ENCODE data around the gene PLA2G2F.

Gene PLA2G2F

DNA sequence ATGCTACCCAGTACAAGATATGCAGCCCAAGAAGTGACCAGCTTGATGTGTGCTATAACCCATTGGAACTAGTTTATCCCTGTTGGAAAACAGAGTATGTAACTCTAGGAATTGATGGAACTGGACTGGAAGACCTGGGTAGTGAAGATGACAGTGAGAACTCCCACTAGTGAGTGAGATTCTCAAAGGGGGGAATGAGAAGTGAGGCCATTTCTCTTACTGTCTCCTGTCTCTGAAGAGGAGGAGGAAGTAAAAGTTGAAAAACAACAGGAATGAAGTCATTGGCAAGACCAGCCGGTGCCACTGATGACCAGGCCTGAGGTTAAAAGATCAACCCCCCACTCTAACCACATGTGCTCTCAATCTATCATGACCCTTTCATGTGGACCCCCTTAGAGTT is 20.9 kb downstream of the PLA2G2F start:
- TF ChIP-seq POLR2A (IDR thresholded peaks at IDR 0.05; ENCODE audit: low read depth, low read length): no peak
- no peak for DNase-seq (ENCODE audit: insufficient read length, low spot score)
- FAIRE-seq: no peak

GRCh38 chr1:20164694-20165202 is 25.6 kb downstream of the PLA2G2F start:
- DNase-seq (ENCODE audit: insufficient read length, low spot score) (no peak), FAIRE-seq (no peak)
- no peak for TF ChIP-seq POLR2A (IDR thresholded peaks at IDR 0.05; ENCODE audit: low read depth, low read length)

DNA sequence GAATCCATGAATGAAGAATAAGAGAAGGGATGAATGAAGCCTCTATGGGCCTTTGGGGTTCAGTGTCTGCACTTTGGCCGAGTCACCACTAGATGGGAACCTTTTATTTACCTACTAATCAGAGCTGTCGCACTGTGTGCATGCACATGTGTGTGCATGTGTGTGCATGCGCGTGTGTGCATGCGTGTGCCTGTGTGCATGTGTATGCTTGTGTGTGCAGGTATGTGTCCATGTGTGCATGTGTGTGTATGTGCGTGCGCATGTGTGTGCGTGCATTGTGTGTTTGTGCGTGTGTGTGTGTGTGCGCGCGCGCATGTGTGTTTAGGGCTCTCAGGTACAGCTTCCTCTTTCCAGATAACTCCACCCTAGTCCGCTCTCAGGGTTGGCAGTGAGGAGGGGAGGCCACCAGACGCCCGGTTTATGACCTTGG is 26.4 kb downstream of the PLA2G2F start:
- no peak for TF ChIP-seq POLR2A (IDR thresholded peaks at IDR 0.05; ENCODE audit: low read depth, low read length)
- DNase-seq (ENCODE audit: insufficient read length, low spot score): no peak
- no peak for FAIRE-seq

DNA sequence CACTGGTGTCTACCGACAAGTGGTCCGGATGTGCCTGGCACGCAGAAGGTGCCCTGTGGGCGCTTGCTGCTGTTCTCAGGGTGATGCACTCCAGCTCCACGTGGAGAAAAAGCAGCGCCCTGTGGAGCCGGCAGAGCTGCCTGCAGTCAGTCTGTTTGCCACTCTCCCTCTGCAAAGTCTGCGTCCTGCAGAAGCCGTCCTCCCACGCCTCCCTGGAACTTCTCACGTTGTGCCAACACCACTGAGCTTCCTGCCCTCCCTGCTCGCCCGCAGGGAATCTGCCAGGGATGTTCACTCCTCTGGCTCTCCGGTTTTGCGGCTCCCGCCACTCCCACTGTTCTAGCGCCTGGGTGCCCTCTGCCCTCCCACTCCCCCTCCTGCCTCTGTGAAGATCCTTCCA is 26.9 kb downstream of the PLA2G2F start:
- no peak for TF ChIP-seq POLR2A (IDR thresholded peaks at IDR 0.05; ENCODE audit: low read depth, low read length)
- FAIRE-seq (no peak), DNase-seq (ENCODE audit: insufficient read length, low spot score) (no peak)

- no peak for FAIRE-seq
- DNase-seq (ENCODE audit: insufficient read length, low spot score): no peak
- TF ChIP-seq POLR2A (IDR thresholded peaks at IDR 0.05; ENCODE audit: low read depth, low read length): no peak
Observed at GRCh38 chr1:20167126-20167525, 28.0 kb downstream of the PLA2G2F start.

DNA sequence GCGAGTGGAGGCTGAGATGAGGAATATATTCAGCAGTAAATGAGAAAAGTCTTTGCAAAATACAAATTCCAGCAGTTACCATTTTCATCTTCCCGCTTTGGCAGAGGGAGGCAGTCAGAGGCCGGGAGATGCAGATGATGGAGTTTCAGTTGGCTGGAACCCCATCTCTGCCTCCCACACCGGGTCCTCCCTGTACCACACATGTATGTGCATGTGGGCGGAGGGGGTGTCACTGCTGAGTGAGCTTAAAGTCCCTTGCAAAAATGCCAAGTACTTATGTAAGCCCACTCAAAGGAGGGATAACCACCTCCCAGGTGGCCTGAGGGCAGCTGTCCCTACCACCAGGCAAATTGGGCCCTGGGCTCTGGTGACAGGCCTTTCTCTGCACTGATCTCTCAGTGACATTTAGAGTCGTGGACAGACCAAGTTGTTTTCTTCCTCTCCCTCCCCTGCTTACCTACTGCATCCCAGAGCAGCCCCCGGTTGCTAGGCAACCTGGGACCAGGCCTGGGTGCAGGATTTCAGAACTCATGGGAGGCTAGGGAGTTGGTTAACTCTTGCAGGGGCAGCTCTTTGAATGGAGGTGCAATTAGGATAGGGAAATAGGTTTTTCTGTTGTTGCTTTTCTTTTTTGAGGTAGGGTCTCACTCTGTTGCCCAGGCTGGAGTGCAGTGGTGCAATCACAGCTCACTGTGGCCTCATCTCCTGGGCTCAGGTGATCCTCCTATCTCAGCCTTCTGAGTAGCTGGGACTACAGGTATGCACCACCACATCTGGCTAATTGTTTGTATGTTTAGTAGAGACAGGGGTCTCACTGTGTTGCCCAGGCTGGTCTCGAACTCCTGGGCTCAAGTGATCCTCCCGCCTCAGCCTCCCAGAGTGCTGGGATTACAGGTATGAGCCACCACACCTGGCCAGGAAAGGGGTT is 29.7 kb downstream of the PLA2G2F start:
- no peak for FAIRE-seq
- DNase-seq (ENCODE audit: insufficient read length, low spot score): no peak
- TF ChIP-seq POLR2A (IDR thresholded peaks at IDR 0.05; ENCODE audit: low read depth, low read length): no peak

DNA sequence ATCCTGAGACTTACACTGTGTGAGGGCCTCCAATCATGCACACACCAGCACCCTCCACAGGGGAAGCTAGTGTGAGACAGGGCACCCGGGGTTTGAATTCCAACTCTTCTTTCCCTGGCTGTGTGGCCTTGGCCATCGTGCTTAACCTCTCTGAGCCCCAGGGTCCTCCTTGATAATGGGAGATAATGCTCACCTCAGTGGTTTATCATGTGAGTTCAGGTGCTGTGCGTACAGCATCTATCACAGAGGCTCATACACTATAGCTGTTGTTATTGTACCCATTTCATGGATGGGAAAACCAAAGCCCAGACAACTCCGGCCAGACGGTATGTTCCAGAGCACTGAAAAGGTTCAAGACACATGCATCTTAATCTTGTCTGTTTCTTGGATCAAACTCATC is 30.8 kb downstream of the PLA2G2F start:
- DNase-seq (ENCODE audit: insufficient read length, low spot score) (no peak), FAIRE-seq (no peak)
- no peak for TF ChIP-seq POLR2A (IDR thresholded peaks at IDR 0.05; ENCODE audit: low read depth, low read length)

DNA sequence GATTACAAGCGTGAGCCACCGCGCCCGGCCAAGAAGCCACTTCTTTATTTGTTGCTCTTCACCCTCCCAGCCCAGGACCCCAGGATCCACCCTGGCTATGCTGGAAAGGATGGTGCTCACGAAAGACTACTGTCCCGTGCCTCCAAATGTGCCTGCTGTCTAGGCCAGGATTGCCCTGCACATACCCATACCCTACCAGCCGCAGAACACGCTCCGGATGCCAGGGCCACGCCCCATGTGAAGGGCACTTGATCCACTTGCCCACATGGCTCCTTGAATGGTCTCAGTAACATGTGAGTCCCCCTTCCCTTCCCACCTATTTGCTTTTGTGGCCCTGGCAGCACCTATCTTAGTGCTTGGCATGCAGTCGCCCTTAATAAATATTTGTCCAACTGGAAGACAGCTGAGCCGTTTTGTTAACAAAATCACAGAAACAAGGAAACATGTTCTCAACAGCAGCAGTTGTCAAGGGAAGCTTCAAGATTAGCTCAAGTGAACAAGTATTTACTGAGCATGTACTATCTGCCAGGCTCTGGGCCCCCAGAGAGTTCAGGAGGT is 33.0 kb downstream of the PLA2G2F start:
- DNase-seq (ENCODE audit: insufficient read length, low spot score) (no peak), FAIRE-seq (no peak)
- no peak for TF ChIP-seq POLR2A (IDR thresholded peaks at IDR 0.05; ENCODE audit: low read depth, low read length)

DNA sequence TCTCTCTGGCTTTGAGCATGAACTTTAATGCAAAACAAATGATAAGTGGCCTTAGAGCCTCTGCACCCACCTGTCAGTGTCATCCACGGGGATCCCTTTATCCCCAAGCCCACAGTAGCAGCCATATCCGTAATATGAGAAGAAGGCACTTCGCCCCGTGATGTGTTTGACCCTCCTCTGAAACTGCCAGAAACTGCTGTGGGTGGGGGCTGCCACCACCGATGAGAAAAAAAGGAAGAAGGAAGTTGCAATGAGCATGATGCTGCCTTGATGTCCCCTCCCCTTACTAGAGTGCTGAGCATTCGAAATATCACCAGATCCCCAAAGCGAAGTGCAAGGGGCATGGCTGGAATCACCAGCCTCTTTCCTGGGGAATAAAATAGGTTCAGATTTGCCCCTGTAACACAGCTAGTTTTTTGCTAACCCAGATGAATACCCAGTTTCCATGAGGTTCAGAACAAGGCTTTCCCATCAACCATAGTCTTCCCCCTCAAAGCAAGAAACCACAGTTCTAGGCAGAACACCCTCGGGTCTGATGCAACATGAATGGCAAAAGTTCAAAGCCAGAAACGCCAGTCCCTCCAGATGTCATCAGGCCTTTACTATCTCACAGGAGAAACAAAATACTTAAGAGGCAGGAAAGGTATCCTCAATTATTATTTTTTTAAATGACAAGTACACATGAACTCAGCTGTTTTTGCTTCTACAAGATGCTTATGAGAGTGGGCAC is 36.0 kb downstream of the PLA2G2F start:
- FAIRE-seq (no peak), DNase-seq (ENCODE audit: insufficient read length, low spot score) (no peak)
- TF ChIP-seq POLR2A (IDR thresholded peaks at IDR 0.05; ENCODE audit: low read depth, low read length): no peak

DNA sequence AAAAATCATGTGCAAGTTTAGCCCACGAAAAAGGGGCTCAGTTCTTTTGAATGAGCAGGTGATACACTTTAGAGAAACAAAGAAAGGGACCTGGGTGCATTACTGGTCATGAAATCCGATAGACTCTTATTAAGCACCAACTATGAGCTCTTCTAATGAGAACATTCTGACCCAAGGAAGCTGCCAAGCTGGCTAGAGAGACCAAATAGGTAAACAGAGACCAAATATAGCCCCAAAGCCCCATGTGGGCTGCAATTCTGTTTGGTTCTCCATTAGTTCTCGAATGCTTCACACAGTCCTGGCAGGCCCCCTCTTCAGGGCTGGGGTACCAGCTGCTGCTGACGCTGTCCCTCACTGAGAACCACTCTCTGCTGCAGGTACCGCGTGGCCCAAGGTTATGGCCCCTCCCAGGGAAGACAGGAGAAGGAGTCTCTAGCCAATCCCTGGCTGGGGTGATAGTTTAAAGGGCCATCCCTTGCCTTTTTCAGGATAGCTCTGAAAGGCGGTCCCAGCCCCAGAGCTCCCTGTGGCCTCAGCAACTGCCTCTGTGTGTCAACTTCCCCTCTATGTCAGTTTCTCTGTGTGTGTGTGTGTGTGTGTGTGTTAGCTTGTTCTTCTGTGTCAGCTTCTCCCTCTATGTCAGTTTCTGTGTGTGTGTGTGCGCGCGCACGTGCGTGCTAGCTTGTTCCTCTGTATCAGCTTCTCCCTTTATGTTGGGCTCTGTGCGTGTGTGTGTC is 39.7 kb downstream of the PLA2G2F start:
- FAIRE-seq: no peak
- no peak for TF ChIP-seq POLR2A (IDR thresholded peaks at IDR 0.05; ENCODE audit: low read depth, low read length)
- no peak for DNase-seq (ENCODE audit: insufficient read length, low spot score)

- FAIRE-seq (no peak), DNase-seq (ENCODE audit: insufficient read length, low spot score) (no peak)
- TF ChIP-seq POLR2A (IDR thresholded peaks at IDR 0.05; ENCODE audit: low read depth, low read length): no peak
Observed at GRCh38 chr1:20179371-20180128, 40.4 kb downstream of the PLA2G2F start.

DNA sequence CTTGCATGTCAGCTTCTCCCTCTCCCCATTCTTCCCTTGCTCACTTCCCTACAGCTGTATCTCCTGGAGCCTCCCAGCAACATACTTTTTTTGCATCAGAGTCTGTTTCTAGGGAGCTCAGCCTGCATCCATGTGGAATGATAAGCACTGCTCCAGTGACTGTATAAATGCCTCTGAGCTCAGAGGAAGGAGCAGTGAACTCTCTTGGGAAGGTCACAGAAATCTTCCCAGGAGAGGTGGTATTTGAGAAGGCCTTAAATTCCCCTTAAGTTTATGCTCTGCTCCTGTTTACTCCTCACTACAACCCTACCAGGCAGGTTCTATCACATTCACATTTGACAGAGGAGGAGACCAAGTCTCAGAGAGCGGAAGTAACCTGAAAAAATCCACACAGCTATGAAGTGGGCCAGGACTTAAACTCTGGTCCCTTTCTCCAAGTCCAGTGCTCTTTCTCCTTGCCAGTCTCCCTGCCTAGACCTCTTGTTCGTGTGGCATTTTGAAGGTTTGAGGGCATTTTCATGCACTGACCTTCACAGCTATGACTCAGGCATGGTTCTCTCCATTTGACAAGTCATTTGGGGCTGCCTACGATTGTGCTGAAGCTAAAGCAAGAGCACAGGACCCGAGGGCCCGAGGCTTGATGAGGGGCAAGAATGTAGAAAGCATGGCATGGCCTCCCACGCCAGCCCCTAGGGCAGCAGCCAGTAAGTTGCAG is 41.2 kb downstream of the PLA2G2F start:
- no peak for FAIRE-seq
- no peak for TF ChIP-seq POLR2A (IDR thresholded peaks at IDR 0.05; ENCODE audit: low read depth, low read length)
- no peak for DNase-seq (ENCODE audit: insufficient read length, low spot score)
